Measurements from ENCODE around the gene SDCBP2.

DNA sequence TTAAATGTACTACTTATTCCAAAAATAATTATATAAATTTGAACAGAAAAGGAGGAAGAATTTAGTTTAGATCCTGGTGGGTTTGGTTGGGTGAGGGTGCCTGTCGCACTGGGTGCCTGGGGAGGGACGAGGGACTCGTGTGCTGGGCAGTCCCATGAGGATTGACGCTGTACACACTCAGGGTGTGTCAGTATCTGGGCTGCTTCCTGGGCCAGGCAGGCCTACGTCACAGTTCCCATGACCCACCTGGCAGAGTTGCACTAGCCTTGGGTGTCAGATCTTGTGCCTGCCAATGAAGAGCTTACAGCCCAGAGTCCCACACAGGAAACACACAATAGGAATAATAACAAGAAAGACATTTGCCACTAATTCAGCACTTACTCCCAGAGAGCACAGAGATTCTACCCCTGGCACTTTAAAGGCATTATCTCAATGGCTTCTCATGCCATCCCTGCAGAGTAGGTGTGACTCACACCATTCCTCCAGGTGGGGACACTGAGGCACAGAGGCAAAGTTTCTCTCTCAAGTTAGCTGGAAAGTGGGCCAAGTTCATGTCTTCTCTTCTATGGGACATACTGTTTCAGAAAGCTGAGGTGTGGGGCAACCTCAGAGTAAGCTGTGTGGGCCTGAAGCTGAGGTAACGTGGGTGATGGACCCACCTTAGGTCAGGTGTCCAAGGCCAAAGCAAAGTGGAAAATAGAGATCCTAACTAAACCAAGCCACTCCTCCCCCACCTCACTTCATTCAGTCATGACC lies 1.3 kb upstream of the SDCBP2 start:
- peak; percentile 25 to 93 for TF ChIP-seq POLR2A (IDR thresholded peaks at IDR 0.05)
- TF ChIP-seq, protein P1, sequence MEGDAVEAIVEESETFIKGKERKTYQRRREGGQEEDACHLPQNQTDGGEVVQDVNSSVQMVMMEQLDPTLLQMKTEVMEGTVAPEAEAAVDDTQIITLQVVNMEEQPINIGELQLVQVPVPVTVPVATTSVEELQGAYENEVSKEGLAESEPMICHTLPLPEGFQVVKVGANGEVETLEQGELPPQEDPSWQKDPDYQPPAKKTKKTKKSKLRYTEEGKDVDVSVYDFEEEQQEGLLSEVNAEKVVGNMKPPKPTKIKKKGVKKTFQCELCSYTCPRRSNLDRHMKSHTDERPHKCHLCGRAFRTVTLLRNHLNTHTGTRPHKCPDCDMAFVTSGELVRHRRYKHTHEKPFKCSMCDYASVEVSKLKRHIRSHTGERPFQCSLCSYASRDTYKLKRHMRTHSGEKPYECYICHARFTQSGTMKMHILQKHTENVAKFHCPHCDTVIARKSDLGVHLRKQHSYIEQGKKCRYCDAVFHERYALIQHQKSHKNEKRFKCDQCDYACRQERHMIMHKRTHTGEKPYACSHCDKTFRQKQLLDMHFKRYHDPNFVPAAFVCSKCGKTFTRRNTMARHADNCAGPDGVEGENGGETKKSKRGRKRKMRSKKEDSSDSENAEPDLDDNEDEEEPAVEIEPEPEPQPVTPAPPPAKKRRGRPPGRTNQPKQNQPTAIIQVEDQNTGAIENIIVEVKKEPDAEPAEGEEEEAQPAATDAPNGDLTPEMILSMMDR (IDR thresholded peaks at IDR 0.05), result no peak

Measured in Peyer's patch (tissue), 4 donors.